B cell (primary cell): ENCODE measurements around the gene LRIG1.

Experiments used
- EZH2 ChIP-seq: IDR thresholded peaks from 2 replicates; pipeline ENCODE4 v1.6.1; 2012; ENCODE audit warnings: borderline replicate concordance, low read depth, mild to moderate bottlenecking, moderate library complexity, low read length; ENCODE audit not compliant: insufficient read depth, poor library complexity, severe bottlenecking
- TF ChIP-seq, protein P1 (sequence below): fragments of 200-600 bp; IDR thresholded peaks from one replicate; pipeline ENCODE4 v1.8.0; 2022; ENCODE audit warnings: antibody characterized with exemption, mild to moderate bottlenecking

DNA sequence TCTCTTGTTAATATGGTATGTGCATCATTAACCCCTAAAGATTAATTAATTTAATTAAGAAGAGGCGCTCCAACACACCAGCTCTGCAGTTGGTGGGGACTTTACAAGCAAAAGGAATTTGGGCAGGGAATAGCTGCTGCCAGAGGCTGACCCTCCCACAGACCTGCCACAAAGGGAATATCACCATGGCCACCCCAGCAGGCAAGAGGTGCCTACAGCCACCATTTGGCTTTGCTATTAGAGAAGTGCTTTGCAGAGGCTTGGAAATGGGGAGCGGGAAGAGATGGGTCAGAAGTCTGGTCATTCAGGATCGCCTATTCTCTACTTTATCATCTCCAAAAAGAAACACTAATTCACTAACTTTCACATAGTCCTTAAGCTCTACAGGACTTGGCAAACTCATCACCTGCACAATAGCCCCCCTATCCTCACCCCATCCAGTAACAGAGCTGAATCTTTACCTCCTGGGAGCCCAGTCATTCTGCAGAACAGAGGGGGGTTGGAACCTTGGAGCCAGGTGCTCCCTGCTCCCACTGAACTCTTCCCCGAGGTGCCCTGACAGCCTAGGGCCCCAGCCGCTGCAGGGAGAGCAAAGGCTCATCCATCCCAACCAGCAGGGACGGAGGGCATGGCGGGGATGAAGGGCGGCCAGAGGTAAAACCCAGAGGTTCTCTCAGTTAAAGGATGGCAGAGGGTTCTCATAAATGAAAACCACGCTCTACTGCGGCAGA, 29.7 kb downstream of the LRIG1 start:
- TF ChIP-seq, protein P1, sequence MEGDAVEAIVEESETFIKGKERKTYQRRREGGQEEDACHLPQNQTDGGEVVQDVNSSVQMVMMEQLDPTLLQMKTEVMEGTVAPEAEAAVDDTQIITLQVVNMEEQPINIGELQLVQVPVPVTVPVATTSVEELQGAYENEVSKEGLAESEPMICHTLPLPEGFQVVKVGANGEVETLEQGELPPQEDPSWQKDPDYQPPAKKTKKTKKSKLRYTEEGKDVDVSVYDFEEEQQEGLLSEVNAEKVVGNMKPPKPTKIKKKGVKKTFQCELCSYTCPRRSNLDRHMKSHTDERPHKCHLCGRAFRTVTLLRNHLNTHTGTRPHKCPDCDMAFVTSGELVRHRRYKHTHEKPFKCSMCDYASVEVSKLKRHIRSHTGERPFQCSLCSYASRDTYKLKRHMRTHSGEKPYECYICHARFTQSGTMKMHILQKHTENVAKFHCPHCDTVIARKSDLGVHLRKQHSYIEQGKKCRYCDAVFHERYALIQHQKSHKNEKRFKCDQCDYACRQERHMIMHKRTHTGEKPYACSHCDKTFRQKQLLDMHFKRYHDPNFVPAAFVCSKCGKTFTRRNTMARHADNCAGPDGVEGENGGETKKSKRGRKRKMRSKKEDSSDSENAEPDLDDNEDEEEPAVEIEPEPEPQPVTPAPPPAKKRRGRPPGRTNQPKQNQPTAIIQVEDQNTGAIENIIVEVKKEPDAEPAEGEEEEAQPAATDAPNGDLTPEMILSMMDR = no peak
- no peak for TF ChIP-seq EZH2
